ENCODE data around the gene STRADB.

STRADB gene

DNA sequence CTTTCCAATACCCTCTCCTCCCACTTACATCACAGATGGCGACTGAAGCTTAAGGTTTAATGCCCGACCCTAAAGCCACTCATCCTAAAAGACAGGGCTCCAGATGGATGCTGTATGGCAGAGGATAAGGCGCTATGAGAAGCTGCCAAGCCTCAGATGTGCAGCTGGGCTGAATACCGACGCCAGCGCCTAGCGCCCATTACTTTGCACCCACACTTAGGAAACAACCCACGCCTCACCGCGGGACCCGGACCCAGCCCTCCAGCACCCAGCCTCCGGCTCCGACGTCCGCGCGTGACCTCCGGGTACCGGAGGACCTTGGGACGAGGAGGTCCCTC is 617 bp upstream of the STRADB start:
- H3K27ac ChIP-seq, result peak overlapping the region; percentile 84
- no peak for TF ChIP-seq CTCF (conservative IDR thresholded peaks at IDR 0.05; ENCODE audit: low read depth)
- ChIA-PET CTCF (no interaction called here), POLR2A (ENCODE audit: low non-redundant PET) (interaction anchor here (0.6 to 1.3 kb wide), 2 partner anchors 10 to 187 kb away, joined by 3 to 5 read pairs; no protein-coding TSS in a partner anchor)
- peak; percentile 25 for DNase-seq (ENCODE audit: low spot score)

GRCh38 chr2:201452058-201452921 is 750 bp downstream of the STRADB start:
- POLR2A ChIA-PET (ENCODE audit: low non-redundant PET), result interaction anchor here (1.3 kb wide), 1 partner anchor 12 kb away, joined by 5 read pairs; no protein-coding TSS in a partner anchor
- CTCF ChIA-PET, result no interaction called here

DNA sequence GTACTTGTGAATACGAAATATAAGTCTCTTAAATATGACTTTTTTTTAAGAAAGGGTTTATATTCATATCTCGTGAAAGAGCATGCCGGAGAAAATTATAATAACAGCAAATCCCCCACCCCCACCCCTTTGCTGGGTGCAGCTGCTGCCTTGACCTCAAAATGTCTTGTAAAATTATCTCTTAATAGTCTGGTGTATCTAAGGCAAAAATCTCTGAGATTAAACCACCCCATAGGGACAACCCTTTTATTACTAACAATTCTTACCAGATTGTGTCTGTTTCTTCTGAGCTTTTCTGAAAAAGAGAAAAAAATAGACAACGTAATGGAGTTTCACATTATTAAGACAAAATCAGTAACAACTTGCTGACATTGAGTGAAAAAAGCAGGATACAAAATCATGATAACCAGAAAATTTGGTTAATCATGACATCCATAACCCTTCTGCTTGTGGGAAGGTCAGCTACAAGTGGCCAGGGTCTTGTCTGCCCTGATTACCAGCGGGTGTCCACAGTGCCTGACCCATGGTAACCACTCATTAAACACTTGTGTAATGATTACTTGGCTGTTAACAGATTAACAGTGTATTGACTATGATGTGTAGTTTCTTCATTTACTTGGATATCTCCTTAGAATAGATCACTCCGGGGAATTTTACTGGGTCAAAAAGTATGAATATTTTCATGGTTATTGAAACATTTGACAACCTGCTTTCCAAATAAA is 1.5 kb downstream of the STRADB start:
- ChIA-PET POLR2A (ENCODE audit: low non-redundant PET) (no interaction called here), CTCF (interaction anchor here (0.7 kb wide), 1 partner anchor 17 kb away, joined by 3 read pairs; no protein-coding TSS in a partner anchor)
- DNase-seq (ENCODE audit: low spot score), result no peak
- H3K27ac ChIP-seq, result no peak overlapping the region
- TF ChIP-seq CTCF (conservative IDR thresholded peaks at IDR 0.05; ENCODE audit: low read depth), result no peak

More at GRCh38 chr2:201452058-201452921, 750 bp downstream of the STRADB start:
- no peak; the same call in none of the 2 replicates for TF ChIP-seq CTCF (conservative IDR thresholded peaks at IDR 0.05; ENCODE audit: low read depth)
- no peak for DNase-seq (ENCODE audit: low spot score)
- peak overlapping the region; percentile 84 for H3K27ac ChIP-seq

- DNase-seq (ENCODE audit: low spot score), result no peak
- no peak overlapping the region for H3K27ac ChIP-seq
- CTCF ChIA-PET, result interaction anchor here (0.7 kb wide), 1 partner anchor 124 kb away, joined by 7 read pairs; no protein-coding TSS in a partner anchor
- POLR2A ChIA-PET (ENCODE audit: low non-redundant PET), result no interaction called here
- TF ChIP-seq CTCF (conservative IDR thresholded peaks at IDR 0.05; ENCODE audit: low read depth), result no peak
Measured at GRCh38 chr2:201458381-201458780, 6.8 kb downstream of the STRADB start.

- ChIA-PET CTCF (no interaction called here), POLR2A (ENCODE audit: low non-redundant PET) (no interaction called here)
- DNase-seq (ENCODE audit: low spot score), result no peak
- no peak overlapping the region for H3K27ac ChIP-seq
- TF ChIP-seq CTCF (conservative IDR thresholded peaks at IDR 0.05; ENCODE audit: low read depth), result no peak
Measured at GRCh38 chr2:201460532-201460931, 9.0 kb downstream of the STRADB start.

DNA sequence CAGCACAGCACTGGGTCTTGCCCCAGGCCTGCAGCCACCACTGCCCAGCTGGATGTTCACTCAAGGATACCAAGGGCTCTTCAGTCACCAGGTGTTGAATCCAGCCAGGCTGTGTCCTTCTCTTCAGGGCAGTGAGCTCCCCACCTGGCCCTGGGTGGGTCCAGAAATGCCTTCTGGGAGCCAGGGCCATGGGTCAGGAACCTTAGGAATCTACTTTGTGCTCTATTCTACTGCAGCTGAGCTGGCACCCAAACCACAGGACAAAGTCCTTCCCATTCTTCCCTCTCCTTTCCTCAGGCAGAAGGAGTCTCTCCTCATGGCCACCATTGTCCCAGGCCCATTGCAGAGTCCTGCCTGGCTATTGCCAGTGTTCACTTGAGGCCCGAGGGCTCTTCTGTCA is 13.0 kb downstream of the STRADB start:
- POLR2A ChIA-PET (ENCODE audit: low non-redundant PET), result no interaction called here

More for the DNA sequence above, 13.0 kb downstream of the STRADB start:
- CTCF ChIA-PET, result no interaction called here
- TF ChIP-seq CTCF (conservative IDR thresholded peaks at IDR 0.05; ENCODE audit: low read depth), result no peak
- DNase-seq (ENCODE audit: low spot score), result no peak
- no peak overlapping the region for H3K27ac ChIP-seq
